HG03045 (cell line): Measurements from ENCODE around the gene BRINP1.

Experiments
- ATAC-seq: cut with Tn5 transposase; IDR thresholded peaks from one replicate; pipeline ENCODE4 v1.9.1; 2021; ENCODE audit warnings: mild to moderate bottlenecking, moderate library complexity; ENCODE audit not compliant: unreplicated experiment

BRINP1 gene

GRCh38 chr9:119368681-119369581 is at the start of gene BRINP1:
TSS of gene BRINP1 (minus strand) at chr9:119369435. CDS start at chr9:119313355, 56,080 bp downstream.
- no peak for ATAC-seq

DNA sequence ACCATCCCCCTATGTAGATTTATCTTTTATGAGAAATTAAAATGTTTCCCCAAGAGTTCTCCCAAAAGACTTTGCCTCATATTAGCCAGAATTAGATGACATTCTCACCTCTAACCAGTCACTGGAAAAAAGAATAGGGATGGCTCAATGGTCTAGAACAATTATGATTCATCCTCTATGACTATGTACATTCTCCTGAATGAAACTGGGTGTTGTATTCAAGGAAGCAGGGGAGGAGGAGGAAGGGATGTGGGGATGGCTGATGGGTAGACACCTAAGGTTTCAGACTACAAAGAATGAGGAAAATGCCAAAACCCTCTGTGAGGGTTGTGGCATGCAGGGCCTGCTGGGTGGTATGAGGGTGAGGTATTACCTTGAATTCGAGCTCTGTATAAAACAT is 49.5 kb upstream of the BRINP1 start:
- ATAC-seq = no peak

- ATAC-seq = no peak
Observed at GRCh38 chr9:119416793-119417192, 47.6 kb upstream of the BRINP1 start.

DNA sequence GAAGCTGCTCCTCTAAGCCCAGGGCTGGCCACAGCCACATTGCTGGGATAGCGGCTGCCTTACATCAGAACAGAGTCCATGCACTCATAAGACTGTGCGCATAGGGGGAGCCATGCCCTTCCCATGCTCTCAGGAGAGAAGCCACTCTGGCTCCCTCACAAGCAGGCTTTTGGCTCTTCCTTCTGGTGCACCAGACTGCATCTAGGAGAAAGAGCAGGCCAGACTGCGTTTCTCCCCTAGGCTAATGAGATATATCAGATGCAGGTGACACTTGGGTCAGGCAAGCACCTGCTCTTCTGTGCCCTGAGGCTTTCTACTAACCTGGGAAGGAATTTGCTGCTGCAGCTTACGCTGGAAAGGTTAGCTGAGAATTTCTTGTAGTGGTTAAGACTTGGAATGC is 43.2 kb upstream of the BRINP1 start:
- no peak for ATAC-seq

DNA sequence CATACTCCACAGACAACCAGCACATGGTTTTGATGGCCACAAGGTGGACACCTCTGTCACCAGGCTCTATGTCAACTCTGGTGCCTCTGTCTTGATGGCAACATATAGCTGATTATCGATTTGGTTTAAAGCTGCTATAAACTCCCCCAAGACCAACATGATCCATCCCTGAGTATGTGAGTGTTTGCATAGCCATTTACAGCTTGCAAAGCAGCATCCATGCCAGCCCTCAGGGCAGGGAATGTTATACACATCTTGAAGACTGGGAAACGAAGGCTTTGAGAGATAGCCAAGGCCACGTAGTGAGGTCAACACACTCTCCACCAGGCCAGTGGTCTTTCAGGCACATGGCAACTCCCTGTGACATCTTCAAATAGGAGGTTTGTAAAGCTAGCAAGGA is 40.3 kb upstream of the BRINP1 start:
- no peak for ATAC-seq

DNA sequence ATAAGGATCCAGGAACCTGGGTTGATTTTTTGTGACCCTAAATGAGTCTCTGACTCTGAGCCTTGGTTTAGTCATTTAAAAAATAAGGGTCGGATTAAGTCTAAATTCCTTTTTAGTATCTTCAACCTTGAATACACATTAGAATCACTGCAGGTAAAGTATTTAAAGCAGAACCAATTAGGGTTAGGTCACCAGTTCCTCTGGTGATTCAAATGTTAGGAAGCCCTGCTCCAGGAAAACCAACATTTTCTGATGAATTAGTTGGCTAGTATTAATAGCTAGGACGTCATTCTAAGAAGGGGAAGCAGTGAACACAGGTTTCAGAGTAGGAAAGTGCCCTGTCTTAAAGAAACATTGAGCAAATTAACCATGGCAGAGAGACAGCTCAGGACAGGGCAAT is 31.4 kb upstream of the BRINP1 start:
- no peak for ATAC-seq

GRCh38 chr9:119398350-119398749 is 29.1 kb upstream of the BRINP1 start:
- ATAC-seq = no peak

DNA sequence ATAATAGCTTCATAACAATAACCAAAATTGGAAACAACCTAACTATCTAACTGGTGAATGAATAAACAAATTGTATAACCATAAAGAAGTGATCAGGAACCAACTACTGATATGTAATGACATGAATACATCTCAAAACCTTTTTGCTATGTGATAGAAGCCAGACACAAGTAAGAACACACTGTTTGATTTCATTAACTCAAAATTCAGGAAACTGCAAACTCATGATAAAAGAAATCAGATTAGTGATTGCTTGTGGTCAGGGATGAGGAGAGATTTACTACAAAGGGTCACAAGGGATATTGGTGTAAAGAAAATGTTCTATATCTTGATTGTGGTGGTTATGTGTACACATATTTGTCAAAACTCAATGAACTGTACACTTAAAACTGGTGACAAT is 22.6 kb upstream of the BRINP1 start:
- ATAC-seq = no peak

GRCh38 chr9:119375892-119376291 is 6.7 kb upstream of the BRINP1 start:
- no peak for ATAC-seq

DNA sequence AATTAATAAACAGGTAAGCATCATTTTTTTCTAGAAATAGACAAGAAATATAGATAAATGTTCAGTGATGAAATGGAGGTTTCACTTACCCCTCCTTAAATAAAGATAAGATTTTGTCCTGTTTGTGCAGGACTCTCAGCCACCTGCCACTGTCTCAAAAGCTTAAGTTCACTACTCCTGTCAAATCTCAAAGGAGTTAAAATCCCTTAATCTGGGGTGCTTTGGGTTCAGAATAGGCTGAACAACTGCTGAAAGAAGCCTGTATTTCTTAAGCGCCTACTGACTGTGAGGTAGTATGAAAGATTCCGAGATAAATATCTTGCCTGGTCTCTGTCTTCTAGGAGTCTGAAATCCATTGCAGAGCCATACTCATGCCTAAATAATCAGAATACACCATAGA is 3.7 kb upstream of the BRINP1 start:
- ATAC-seq = no peak

DNA sequence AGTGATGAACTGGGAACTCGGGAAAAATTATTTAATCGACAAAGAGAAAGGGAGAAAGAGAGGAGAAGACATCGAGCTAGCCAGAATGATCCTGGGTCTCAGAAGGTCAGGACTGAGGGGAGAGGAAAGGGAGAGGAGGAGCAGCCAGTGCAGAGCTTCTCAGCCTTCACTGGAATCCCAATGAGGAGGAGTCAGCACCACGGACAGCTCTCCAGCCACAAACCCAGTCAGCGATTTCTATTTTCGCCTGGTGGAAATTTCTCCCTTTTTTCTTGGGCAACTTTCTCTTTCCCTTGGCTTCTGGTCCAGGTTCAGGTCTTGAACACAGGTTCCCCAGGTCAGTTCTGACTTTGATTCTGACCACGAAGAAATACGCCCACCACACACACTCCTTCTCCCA is 1.6 kb upstream of the BRINP1 start:
- no peak for ATAC-seq

GRCh38 chr9:119369680-119370366 is 588 bp upstream of the BRINP1 start:
- no peak for ATAC-seq

DNA sequence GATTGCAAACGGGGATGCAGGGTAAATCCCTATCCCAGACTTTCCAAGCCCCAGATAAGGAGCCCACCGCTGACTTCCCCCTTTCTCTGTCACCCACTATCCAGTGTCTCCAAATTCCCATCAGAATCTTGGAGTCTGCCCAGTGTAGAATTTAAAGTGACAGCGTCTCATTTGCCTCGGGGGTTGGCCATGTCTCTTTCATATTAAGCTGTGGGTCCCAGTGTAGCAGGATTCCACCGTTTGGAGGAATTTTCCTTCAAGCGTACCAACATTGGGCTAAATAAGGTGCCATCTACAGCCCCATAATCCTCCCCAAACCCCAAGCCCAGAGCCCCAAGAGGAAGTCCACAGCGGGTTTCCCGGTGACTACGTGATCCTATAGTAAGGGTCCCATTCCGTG is 1.1 kb downstream of the BRINP1 start:
- no peak for ATAC-seq

DNA sequence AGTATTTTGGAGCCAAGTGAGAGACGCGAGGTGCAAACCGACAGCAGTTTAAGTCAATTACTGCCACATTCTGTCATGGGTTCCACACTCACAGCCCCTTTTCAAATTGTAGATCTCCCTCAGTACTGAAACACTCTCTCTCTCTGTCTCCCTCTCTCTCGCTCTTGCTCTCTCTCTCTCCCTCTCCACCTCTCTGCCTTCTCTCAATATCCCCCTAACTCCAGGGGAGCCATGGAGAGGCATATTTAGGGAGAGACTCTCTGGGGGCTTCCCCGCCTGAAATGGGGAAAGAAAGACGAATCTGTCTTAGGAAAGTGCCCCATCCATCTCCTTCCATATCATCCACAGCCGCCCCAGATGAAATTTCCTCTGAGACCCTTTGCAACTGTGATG is 1.6 kb downstream of the BRINP1 start:
- no peak for ATAC-seq

- no peak for ATAC-seq
Observed at GRCh38 chr9:119366909-119367682, 2.1 kb downstream of the BRINP1 start.

DNA sequence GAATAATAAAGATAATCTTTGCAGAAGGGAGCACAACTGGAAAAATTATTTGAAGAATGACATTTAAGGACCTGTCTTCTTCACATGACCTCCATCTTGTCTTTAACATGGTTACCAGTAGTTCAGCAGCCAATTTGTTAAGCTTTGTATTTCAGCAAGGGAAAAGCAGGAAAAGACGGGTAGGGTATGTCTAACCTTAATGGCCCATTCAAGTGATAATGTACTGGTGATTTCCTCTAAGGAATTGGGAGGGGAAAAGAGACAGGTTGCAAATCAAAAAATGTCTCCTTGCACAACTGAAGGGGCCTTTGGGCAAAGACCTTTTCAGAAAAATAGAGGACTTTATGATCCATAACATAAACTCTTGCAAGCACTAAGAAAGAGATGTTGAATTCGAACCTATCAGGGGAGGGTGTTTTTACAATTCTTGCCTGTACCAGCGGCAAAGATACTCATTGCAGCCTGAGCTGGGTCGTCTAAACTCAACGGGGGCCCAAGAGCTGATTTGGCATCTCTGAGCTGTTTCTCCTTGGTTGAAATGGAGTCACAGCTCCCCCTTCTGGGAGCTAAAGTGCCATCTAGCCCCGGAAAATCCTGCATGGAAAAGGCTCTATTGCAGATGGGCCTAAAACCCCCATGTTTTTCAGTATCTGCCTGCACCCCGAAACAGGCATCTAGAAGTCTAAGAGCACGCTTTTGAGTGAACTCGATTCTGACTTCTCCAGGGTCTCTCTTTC is 3.8 kb downstream of the BRINP1 start:
- no peak for ATAC-seq

GRCh38 chr9:119360237-119360636 is 9.0 kb downstream of the BRINP1 start:
- ATAC-seq = no peak

GRCh38 chr9:119357336-119358096 is 11.7 kb downstream of the BRINP1 start:
- ATAC-seq = no peak

DNA sequence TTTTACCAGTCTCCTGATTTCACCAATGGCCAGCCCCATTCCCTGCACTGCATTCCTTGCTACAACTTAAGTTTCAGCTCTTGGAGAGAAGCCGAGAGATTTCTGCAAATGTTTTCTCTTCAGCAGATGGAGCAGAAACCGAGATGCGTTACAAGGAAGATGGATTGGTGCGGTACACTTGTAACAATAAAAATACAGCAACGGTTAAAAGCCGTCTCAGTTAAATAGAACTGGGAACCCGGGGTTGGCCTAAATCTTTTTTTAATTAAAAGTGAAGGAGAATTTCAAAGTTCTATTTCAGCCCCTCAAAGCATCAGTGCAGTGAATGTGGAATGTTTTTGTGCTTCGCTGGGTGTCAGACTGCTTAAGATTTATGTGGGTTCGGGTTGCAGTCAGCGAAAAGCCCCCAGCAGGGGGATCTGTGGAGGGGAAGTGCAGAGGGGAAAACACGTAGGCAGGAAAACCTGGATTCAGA is 19.8 kb downstream of the BRINP1 start:
- no peak for ATAC-seq
